BJ (cell line): Measurements from ENCODE around the gene EIF3L. TPM values are rescaled to one million over a fixed set of nuclear protein-coding genes. Genes with fewer than 3 reads are reported as not detected.

Experiments
- CTCF ChIA-PET: fragments of 350-600 bp; formaldehyde crosslinking; extraction: SDS; loops from one replicate; lab custom pipeline; 2021; ENCODE audit warnings: antibody characterized with exemption, inconsistent platforms; lab: Yijun Ruan, JAX
- POLR2A ChIA-PET: fragments of 300-600 bp; sonication (Branson Sonifier 250); formaldehyde crosslinking; extraction: SDS; loops from one replicate; lab custom pipeline; 2021; ENCODE audit warnings: antibody characterized with exemption; lab: Charles Lee
- DNase-seq: peaks from one replicate; pipeline ENCODE4 v3.0.0-alpha.2; 2011; ENCODE audit warnings: low read depth
- H3K27me3 ChIP-seq: 2 replicates; pipeline ENCODE4 v1.6.0; 2011; ENCODE audit warnings: low read length; ENCODE audit not compliant: control insufficient read depth, insufficient read depth
- H3K36me3 ChIP-seq: 2 replicates; pipeline ENCODE4 v1.5.1; 2011; ENCODE audit warnings: low read length; ENCODE audit not compliant: control insufficient read depth, insufficient read depth
- H3K4me3 ChIP-seq: 2 replicates; pipeline ENCODE4 v1.5.1; 2011; ENCODE audit warnings: low read depth, mild to moderate bottlenecking, control low read depth, low read length
- polyA plus RNA-seq: library from polyadenylated mRNA; depleted of rRNA; stranded (reverse); fragments of >200 nt; gene quantifications from 2 replicates; pipeline ENCODE4 v1.2.3, GENCODE V29; 2011
- TF ChIP-seq, protein P1 (sequence below): IDR thresholded peaks from 2 replicates; pipeline ENCODE4 v1.5.1; 2011; ENCODE audit warnings: low read depth, mild to moderate bottlenecking, control low read depth, inconsistent platforms, low read length, moderate library complexity; ENCODE audit not compliant: insufficient read depth

EIF3L gene
- polyA plus RNA-seq, 1 experiment: 705 TPM

DNA sequence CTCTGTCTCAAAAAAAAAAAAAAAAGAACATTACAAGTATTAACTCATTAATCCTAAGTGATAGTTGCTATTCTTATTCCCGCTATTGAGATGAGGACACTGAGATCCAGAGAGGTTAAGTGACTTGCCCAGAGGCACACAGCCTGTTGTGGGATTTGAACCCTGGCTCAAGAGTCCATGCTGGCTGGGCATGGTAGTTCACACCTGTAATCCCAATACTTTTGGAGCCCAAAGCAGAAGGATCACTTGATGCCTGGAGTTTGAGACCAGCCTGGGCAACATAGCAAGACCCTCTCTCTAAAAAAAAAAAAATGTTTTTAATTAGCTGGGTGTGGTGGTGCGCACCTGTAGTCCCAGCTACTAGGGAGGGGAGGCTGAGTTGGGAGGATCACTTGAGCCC, 37.4 kb upstream of the EIF3L start:
- ChIA-PET POLR2A (no interaction called here), CTCF (interaction anchor here (7.9 kb wide), 1 partner anchor 156 kb away, joined by 82 read pairs; no protein-coding TSS in a partner anchor)
- TF ChIP-seq, protein P1, sequence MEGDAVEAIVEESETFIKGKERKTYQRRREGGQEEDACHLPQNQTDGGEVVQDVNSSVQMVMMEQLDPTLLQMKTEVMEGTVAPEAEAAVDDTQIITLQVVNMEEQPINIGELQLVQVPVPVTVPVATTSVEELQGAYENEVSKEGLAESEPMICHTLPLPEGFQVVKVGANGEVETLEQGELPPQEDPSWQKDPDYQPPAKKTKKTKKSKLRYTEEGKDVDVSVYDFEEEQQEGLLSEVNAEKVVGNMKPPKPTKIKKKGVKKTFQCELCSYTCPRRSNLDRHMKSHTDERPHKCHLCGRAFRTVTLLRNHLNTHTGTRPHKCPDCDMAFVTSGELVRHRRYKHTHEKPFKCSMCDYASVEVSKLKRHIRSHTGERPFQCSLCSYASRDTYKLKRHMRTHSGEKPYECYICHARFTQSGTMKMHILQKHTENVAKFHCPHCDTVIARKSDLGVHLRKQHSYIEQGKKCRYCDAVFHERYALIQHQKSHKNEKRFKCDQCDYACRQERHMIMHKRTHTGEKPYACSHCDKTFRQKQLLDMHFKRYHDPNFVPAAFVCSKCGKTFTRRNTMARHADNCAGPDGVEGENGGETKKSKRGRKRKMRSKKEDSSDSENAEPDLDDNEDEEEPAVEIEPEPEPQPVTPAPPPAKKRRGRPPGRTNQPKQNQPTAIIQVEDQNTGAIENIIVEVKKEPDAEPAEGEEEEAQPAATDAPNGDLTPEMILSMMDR: no peak
- DNase-seq: no peak
- H3K27me3 ChIP-seq: no peaks in the 10 kb centered on the region
- H3K36me3 ChIP-seq: peaks cover 5% of the 10 kb centered on the region
- no peak overlapping the region for H3K4me3 ChIP-seq

DNA sequence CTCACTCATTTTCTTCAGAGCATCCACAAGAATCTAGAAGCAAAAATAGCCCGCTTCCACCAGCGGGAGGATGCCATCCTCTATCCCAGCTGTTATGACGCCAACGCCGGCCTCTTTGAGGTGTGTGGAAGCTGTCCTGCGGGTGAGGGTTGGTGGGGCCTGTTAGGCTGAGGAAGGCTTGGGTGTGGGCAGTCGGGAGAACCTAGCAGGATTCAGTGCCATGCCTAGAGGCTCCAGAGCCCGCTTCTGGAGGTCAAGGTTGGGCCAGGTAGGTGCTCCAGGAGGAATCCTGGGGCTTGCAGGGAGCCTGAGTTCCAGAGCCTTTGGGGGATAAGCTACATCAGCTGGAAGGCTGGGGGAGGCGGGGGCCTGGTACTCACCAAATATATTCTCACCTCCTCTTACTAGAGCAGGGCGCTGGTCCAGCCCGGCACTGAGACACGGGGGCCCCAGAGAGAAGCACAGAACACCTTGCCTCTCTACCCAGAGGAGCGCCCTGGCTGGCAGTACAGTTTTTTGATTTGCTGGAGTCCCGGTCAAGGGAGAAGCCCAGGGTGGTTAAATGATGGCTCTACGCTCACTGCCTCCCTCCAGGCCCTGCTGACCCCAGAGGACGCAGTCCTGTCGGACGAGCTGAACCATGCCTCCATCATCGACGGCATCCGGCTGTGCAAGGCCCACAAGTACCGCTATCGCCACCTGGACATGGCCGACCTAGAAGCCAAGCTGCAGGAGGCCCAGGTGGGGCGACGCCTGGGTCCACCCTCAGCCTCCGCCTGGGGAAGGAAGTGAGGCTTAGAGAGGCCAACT, 36.1 kb upstream of the EIF3L start:
- Histone ChIP-seq H3K36me3 (peaks cover 5% of the 10 kb centered on the region), H3K27me3 (no peaks in the 10 kb centered on the region), H3K4me3 (no peak overlapping the region)
- DNase-seq: no peak
- TF ChIP-seq, protein P1: no peak
- ChIA-PET POLR2A (no interaction called here), CTCF (interaction anchor here (1.8 to 7.9 kb wide), 2 partner anchors 50 to 155 kb away, joined by 9 to 82 read pairs; no protein-coding TSS in a partner anchor)

DNA sequence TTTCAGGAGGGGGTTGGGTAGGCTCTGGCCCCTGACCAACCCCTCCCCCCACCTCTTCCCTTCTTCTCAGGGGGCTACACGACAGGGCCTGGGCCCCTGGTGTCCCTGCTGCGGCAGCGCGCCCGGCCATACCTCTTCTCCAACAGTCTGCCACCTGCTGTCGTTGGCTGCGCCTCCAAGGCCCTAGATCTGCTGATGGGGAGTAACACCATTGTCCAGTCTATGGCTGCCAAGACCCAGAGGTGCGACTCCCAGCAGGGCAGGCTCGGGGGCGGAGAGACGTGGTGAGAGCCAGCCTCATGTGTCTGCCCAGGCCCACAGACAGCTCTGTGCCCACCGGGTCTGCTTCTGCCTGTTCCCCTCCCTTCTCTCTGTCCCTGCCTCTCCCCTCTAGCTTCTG, 33.6 kb upstream of the EIF3L start:
- DNase-seq: no peak
- CTCF ChIA-PET: interaction anchor here (0.6 to 7.9 kb wide), 7 partner anchors 7 to 153 kb away, joined by 3 to 82 read pairs (median 4); partner anchors contain the start of gene GCAT
- TF ChIP-seq, protein P1: no peak
- POLR2A ChIA-PET: no interaction called here
- peaks cover 5% of the 10 kb centered on the region for H3K36me3 ChIP-seq
- no peaks in the 10 kb centered on the region for H3K27me3 ChIP-seq
- no peak overlapping the region for H3K4me3 ChIP-seq

DNA sequence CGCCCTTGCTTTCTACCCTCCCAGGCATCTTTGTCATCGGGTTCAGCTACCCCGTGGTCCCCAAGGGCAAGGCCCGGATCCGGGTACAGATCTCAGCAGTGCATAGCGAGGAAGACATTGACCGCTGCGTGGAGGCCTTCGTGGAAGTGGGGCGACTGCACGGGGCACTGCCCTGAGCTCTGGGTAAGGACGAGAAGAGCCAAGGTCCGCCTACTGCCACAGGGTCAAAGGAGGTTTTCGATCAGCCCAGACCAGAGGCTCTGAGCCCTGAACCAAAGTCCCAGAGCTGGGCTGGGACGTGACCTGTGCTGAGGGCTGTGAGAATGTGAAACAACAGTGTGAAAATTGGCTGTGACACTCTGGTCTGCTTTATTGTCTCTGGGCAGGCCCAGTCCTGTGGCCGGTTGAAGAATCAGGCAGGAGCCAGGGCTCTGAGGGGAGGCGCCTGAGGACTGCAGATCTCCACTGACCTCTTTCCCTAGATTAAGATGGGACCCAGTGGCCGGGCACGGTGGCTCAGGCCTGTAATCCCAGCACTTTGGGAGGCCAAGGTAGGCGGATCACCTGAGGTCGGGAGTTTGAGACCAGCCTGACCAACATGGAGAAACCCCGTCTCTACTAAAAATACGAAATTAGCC, 32.6 kb upstream of the EIF3L start:
- Histone ChIP-seq H3K27me3 (no peaks in the 10 kb centered on the region), H3K36me3 (peaks cover 5% of the 10 kb centered on the region), H3K4me3 (no peak overlapping the region)
- CTCF ChIA-PET: interaction anchor here (0.6 to 7.9 kb wide), 21 partner anchors 8 to 155 kb away, joined by 3 to 82 read pairs (median 4); partner anchors contain the start of genes GCAT and POLR2F
- TF ChIP-seq, protein P1: no peak
- POLR2A ChIA-PET: no interaction called here
- no peak for DNase-seq
